CD4-positive, alpha-beta T cell treated with Interleukin-21 for 1 hour (primary cell): Measurements from ENCODE around the gene TOMM7.

ENCODE experiments used
- DNase-seq: peaks from one replicate; pipeline ENCODE4 v3.0.0-alpha.2; 2020

The TOMM7 gene

DNA sequence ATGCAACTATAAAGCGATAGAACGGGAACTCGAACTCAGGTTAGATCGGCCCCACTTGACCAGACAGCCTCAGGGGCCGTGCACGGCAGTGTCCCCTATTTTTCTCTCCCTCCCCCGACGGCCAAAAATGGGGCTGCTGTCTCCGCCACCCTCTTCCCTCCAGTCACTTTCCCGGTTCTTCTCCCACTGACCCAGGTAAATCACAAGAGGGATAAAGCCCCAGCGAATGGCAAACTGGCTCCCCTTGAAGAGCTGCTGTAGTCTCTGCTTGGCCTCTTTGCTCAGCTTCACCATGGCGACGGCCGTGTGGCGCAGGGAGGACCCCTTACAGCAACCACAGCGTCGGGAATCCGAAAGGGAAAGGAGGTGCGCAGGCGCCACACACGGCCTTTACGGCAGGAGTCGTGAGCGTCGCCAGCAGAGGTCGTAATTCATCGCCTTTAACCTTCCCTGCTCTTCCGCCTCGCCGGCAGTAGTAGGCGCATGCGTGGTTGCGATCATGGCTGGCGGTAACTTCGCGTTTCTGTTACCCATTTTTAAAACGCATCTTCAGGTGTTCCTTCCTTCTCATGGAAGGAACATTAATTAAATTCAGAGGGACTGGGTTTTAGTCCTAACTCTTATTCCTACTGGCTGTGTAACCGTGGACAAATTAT, at the start of gene TOMM7:
TOMM7 (minus strand) TSS at position 364 of the 656 bp plus-strand sequence; CDS start at position 294, 70 bp downstream.
- DNase-seq, result peak; percentile 92

- DNase-seq, result peak; percentile 11
Observed at GRCh38 chr7:22872096-22872807, 49.6 kb upstream of the TOMM7 start.

DNA sequence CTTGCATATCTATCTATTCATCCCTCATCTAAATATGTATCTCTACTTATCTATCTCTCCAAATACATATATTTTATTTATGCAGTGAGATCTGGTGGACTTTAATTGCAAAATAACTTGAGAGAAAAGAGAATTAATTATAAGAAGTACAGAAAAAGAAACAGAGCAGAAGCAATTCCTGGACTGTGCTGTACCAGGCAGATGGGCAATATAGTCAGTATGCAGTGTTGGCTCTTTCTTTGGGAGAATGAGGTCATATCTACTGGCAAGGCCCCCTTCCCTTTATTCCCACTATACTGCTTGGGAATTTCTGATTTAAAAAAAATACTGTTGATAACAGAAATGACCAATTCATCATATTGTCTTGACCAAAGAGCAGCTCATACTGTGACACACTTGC, 49.0 kb upstream of the TOMM7 start:
- no peak for DNase-seq

GRCh38 chr7:22868509-22868908, 45.9 kb upstream of the TOMM7 start:
- DNase-seq, result no peak

GRCh38 chr7:22867589-22867988, 44.9 kb upstream of the TOMM7 start:
- no peak for DNase-seq

- DNase-seq, result no peak
Observed at GRCh38 chr7:22867003-22867402, 44.4 kb upstream of the TOMM7 start.

DNA sequence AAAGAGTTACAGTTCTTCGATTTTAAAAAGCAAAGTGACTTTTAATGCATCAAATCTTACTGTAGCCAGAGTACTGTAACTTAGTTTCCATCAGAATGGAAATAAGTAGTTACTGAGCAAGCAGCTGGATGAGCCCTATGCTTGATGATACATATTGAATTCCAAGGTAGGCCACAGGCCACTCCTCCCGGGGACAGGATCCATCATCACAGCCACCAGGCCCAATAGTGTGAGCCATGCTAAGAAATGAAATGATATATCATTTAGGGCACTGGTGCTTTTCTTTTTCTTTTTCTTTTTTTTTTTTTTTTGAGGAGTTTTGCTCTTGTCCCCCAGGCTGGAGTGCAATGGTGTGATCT, 42.9 kb upstream of the TOMM7 start:
- DNase-seq, result no peak

DNA sequence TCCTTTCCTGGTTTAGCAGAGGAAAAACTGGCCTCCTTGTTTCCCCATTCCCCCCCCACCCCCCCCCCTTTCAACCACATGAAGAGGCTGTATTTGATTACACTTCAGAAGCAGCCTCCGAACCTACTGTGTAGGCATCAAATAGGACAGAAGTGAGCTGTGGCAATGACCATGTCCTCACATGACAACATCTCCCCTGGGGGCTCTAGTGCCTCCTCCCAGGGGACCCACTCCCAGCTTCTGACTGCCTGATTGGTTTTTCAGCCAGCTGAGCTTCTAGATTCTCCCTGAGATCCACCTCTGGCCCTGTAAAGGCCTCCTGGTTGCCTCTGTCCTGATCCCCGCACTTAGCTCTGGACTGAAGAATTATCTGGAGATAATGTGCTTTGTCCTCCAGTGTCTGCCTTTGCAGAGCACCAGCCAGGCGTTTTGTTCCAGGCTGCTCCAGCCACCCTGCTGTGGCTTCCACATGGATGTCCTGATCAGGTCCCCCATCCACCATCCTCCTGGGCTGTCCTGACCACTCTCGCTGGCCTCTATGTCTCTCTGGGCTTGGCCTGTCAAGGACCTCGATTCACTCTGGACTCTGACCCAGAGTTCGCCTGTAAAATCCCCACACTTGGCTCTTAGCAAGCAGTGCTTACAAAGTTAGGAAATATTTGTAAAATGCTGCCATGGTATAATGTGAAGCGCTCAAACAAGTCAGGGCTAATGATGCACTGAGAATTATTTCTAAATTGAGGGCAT, 42.4 kb upstream of the TOMM7 start:
- no peak for DNase-seq

DNA sequence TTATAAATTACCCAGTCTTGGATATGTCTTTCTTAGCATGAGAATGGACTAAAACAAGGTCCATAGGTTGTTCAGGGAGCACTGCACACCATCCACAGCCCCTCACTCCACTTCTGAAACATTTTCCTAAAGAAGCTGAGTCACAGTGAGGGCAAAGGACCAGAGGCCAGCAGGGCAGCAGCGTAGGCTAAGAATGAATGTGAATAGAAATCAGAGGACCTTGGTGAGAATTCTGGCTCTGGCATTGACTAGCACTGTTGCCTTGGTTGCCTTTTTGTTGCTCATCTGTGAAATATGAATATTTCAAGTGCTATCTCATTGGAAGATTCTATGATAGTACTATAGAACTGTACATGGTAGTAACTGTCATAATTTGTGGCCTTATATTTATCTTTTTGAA, 41.7 kb upstream of the TOMM7 start:
- DNase-seq, result no peak

GRCh38 chr7:22863156-22863899, 40.7 kb upstream of the TOMM7 start:
- no peak for DNase-seq

- no peak for DNase-seq
Observed at GRCh38 chr7:22861576-22861975, 38.9 kb upstream of the TOMM7 start.

DNA sequence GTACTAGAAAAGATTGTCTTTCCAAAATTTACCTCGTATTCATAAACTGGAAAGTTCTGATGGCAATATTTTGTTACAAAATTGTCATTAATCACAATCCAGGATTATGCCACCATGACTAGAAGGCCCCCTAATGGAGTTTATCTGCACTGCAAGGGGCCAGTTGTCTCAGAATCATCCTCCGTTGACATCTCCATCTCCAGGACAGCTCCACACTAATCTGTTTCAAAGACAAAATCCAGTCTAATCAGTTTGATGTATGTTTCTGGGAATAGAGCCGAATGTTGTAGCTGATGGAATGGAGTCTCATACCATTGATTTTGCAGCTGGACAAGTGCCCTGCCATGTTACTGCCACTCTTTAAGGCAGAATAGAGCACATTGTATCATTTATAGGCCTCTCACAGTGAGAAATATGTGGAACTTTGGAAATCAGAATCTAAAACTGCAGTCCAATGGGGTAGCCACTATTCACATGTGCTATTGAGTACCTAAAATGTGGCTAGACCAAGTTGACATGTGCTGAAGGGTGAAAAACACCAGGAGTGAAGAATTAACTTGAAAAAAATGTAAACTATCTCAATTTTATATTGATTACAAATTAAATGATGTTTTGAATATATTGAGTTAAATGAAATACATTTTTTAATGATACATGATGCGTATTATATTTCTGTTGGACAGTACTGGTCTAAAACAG, 38.3 kb upstream of the TOMM7 start:
- peak; percentile 42 for DNase-seq

DNA sequence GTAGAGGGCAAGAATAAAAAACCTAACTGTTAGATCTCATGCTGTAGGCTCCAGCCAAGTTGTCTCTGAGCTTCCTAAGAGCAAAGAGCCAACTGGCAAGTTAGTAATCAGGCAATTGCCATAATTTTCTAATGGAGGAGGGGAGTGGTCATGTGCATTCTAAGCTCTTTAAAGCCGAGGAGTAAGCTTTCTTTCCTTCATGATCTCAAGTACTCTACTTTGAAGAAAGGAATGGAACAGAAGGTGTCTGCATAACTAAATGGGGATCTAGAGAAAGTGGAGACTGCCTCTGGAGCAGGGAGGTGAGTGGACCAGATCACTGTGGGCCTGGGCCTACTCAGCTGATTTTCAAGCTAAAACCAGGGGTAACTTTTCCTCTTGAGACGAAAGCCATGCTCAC, 37.7 kb upstream of the TOMM7 start:
- no peak for DNase-seq

DNA sequence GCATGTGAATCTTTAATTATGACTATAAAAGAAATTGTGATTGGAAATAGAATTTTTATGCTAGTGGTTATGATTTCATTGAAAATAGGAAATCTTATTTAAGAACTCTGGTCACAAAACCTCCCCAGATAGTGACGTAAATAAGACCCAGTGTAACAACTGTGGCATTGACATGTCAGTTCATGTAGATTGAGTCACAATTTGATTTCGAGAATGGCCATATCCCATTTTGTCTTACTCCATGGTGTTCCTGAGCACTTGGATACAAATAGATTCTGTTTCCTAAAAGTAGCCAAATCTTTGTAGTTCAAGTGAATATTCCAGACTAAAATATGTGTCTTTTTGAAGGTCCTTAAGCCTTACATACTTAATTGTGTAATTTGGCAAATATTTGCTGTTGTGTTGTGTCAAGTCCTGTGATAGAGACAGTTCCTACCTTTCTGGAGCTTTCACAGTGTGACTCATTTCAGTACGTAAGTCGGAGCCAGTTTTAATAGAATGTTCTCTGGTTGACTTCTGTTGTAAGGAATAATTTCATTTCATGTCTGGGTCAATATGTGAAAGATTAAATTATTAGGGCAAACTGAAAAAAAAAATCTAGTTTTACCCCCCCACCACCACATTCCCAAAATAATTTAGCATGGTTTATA, 37.1 kb upstream of the TOMM7 start:
- DNase-seq, result no peak

DNA sequence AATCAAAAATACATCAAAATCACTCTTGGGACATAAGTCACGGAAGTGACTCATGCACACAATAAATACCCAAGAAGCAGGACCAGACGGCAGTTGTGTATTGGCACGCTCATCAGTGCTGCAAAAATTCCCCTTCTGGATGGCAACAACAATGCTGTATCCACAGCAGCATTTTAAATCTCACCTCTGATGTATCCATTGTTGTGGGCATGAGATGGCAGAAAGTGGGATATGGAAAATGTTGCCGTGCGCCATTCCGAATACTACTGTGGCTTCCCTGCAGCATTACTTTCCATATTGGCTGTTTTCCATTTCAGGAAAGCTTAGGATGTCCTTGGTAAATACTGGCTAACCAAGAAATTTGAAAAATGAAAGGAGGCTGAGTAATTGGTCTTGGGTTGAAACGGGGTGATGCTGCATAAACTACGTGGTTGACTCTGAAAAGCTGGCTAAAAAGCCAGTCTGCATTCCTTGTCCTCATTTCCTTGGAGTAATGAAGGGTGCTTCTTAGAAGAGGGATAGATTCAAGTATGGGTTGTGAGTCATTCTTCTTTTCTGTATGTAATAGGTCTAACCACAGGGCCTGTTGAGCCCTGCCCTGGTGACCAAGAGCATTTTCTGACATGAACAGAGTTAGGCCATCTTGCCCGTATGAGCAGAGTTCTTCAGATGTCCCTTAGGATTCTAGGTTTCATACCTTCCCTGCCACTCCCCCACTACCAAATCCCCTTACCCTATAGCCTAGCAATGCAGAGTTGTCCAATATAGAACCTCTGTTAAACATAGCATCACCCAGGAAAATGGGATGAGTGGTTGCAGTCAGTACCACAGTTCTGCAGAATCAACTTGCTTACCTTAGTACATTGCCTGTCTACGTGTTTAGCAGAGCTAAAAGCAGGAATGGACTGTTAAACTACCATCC, 36.3 kb upstream of the TOMM7 start:
- DNase-seq, result no peak

- no peak for DNase-seq
Observed at GRCh38 chr7:22858274-22858639, 35.6 kb upstream of the TOMM7 start.

- DNase-seq, result no peak
Observed at GRCh38 chr7:22856416-22856815, 33.8 kb upstream of the TOMM7 start.

DNA sequence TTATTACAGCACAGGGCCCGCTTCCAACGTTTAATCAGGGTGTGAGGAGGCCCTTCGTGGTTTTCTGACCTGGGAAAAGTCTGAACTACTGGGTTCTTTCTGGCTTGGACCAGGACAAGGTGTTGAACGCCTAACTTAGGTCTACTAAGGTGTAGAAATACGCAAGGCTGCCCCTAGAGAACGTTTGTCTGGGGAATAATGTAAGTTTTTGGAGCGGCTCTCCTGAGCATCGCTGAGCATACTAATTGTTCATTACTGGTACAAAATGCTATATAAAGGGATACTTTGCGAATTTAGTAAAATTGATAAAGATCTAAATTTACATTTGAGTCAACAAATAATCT, 32.4 kb upstream of the TOMM7 start:
- DNase-seq, result no peak

- DNase-seq, result peak; percentile 86
Observed at GRCh38 chr7:22854158-22855048, 31.8 kb upstream of the TOMM7 start.

GRCh38 chr7:22853674-22854157, 31.1 kb upstream of the TOMM7 start:
- peak; percentile 73 for DNase-seq
